NCI-H1436 treated with DMSO at 0.1 percent for 48 hours (cell line): ENCODE results near the gene ITGB3.

Experiments used
- DNase-seq: peaks from one replicate; lab custom pipeline; 2025; lab: John Stamatoyannopoulos, UW

The ITGB3 gene

GRCh38 chr17:47276444-47276843 lies 22.8 kb downstream of the ITGB3 start:
- no peak for DNase-seq

GRCh38 chr17:47276868-47277267 lies 23.2 kb downstream of the ITGB3 start:
- DNase-seq = no peak

GRCh38 chr17:47277921-47278320 lies 24.3 kb downstream of the ITGB3 start:
- no peak for DNase-seq

- no peak for DNase-seq
These were observed 24.9 kb downstream of the ITGB3 start for GRCh38 chr17:47278561-47278960.

- no peak for DNase-seq
These were observed 25.6 kb downstream of the ITGB3 start for GRCh38 chr17:47279062-47279801.

GRCh38 chr17:47280072-47280811 lies 26.6 kb downstream of the ITGB3 start:
- DNase-seq = no peak

- DNase-seq = no peak
These were observed 27.6 kb downstream of the ITGB3 start for GRCh38 chr17:47281216-47281615.

- no peak for DNase-seq
These were observed 31.4 kb downstream of the ITGB3 start for GRCh38 chr17:47285003-47285402.

GRCh38 chr17:47286198-47286914 lies 32.7 kb downstream of the ITGB3 start:
- DNase-seq = no peak

- no peak for DNase-seq
These were observed 33.4 kb downstream of the ITGB3 start for GRCh38 chr17:47287068-47287467.

GRCh38 chr17:47287639-47288038 lies 34.0 kb downstream of the ITGB3 start:
- DNase-seq = no peak

- no peak for DNase-seq
These were observed 35.0 kb downstream of the ITGB3 start for GRCh38 chr17:47288531-47289116.

- DNase-seq = no peak
These were observed 35.7 kb downstream of the ITGB3 start for GRCh38 chr17:47289302-47289701.

GRCh38 chr17:47290870-47291241 lies 37.2 kb downstream of the ITGB3 start:
- no peak for DNase-seq

- DNase-seq = no peak
These were observed 37.7 kb downstream of the ITGB3 start for GRCh38 chr17:47291242-47291873.

GRCh38 chr17:47292206-47292605 lies 38.6 kb downstream of the ITGB3 start:
- DNase-seq = no peak

- DNase-seq = no peak
These were observed 41.6 kb downstream of the ITGB3 start for GRCh38 chr17:47295037-47295873.

GRCh38 chr17:47295874-47296255 lies 42.2 kb downstream of the ITGB3 start:
- DNase-seq = no peak

GRCh38 chr17:47297661-47298400 lies 44.2 kb downstream of the ITGB3 start:
- no peak for DNase-seq

GRCh38 chr17:47298712-47299111 lies 45.1 kb downstream of the ITGB3 start:
- DNase-seq = no peak
